Stimulated activated CD8-positive, alpha-beta memory T cell treated with anti-CD3 and anti-CD28 coated beads, Interleukin-12 subunit alpha, Interleukin-12 subunit beta, amount 100 ng/mL, for 24 hours (primary cell): ENCODE measurements around the gene ZNF407.

ENCODE experiments used
- DNase-seq: peaks from one replicate; pipeline ENCODE4 v3.0.0-alpha.2; 2020; ENCODE audit errors: extremely low read depth

The ZNF407 gene

DNA sequence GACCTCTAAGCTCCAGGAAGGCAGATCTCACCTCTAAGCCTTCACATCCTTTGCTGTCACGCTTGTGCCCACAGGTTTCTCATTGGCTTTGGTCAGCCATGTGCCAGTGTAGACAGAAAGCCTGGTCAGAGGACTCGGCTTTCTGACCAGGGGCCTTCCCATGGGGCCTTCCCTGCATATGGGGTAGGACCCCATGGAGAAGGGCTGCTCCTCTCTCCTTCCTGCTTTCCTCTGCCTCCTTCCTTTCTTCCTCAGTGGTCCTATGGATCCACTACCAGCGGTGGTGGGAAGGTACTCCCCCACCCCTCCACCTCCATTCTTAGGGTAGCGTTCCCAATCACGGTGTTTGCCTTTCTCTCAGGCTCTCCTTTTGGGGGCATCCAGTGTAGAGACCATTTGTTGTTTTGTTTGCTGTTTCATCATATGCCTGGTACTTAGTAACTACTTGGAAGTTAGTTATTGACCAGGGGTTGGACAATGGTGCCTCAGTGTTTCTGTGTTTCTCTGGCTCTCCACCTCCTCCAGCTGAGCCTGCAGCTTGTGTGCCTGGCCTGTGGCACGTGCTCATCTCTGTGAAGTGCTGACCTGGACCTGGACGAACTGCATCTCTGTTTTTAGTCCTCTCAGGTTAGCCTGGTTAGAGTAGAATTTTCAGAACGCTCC is 71.6 kb downstream of the ZNF407 start:
- no peak for DNase-seq

DNA sequence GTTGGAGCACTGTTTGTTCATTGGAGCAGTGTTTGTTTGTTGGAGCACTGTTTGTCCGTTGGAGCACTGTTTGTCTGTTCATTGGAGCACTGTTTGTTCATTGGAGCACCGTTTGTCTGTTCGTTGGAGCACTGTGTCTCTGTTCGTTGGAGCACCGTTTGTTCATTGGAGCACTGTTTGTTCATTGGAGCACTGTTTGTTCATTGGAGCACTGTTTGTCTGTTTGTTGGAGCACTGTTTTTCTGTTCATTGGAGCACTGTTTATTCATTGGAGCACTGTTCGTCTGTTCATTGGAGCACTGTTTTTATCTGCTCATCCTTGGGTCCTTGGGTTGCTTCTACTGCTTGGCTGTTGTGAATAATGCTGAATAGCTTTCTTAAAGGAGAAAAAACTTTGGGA is 74.7 kb downstream of the ZNF407 start:
- no peak for DNase-seq

DNA sequence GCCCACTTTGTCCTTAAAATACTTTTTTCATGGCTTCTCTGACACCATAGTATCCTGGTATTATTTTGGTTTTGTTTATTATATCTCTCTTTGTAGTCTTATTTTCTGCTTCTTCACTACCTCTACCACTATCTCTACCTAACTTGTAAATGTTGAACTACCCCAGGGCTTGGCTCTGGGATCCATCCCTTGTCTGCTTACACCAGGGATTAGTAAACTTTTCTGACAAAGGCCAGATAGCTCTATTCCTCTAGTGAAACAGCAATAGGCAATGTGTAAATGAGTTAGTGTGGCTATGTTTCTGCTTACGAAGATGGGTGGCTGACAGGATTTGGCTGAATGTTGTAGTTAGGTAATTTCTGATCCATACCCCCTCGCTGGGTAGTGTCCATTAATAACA is 76.8 kb downstream of the ZNF407 start:
- no peak for DNase-seq

DNA sequence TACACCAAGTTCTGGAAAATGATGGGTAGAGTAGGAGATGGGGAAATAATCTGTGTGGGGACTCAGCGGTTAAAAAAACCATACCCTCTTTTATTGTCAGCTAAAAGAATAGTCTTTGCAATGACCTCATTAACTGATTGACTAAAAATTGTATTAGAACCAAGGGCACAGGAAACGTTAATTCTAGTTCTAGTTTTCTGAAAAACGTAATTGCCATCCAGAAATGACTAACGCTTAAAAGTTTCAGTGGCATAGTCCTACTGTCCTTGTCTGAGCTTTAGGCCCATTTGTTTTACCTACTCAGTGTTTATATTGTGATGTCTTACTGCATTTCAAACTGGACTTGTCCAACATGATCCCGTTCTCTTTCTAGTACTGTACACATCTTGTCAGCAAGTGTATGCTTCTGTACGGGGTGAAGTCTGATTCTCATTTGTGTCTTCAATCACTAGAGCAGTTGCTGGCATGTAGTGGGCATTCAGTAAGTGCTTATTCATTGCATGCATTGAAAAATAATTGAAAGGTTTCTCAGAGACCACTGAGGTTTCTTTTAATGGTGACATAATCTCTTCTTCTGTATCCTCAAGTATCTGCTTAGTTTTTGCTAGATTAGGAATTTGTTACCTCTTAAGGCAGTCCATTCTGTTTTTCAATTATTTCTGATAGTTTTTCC is 81.5 kb downstream of the ZNF407 start:
- no peak for DNase-seq

DNA sequence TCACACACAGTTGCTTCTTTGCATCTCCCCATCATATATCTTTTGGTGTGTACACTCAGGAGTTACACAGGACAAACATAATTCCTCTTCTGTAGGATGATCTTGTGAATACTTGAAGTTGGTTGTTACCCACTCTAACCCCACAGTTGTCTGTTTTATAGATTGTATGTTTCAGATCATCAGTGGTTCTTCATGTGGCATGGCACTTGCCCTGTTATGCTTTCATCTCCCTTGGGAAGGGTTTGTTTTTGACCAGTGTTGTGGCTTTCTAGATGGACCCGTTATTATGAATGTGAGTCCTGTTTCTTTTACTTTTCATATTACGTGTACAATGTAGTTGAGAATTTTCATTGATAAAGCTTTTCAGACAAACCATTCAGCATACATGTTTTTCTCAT is 82.0 kb downstream of the ZNF407 start:
- no peak for DNase-seq

DNA sequence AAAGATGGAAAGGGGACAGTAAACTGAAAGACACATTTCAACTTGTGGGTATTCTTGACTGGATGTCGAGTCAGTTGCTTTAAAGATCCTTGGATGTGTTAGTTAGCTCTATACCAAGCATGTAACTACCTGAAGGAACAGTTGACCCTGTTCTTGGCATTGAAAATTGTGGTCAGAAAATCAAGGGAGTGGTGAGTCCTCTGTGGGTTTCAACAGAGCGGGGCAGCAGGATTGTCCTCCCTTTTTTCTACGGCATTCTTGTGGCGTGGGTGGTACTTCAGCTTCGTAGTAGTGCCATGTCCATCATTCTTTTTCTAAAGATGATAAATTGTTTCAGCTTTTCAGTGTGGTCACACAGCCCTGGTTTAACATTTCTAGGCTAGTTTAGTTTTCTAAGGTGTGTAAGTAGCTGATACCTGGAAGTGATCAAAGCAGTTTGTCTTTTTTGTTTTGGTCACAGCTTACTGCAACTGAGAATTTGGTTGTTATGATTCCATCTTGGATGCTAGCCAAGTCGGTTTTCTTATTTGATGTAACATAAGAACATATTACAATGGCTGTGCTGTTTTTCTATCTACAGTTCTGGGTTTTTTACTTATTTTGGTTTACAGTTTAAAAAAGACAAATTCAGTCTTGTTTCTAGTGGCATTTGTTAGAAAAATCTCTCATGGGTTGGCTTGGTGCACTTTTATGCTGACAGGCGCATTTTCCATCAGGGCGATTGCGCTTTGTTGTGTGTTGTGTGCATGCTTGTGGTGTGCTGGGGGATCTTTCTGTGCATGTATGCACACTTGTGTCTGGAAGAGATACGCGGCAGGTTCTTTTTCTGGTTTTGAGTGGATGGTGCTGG is 84.7 kb downstream of the ZNF407 start:
- no peak for DNase-seq

DNA sequence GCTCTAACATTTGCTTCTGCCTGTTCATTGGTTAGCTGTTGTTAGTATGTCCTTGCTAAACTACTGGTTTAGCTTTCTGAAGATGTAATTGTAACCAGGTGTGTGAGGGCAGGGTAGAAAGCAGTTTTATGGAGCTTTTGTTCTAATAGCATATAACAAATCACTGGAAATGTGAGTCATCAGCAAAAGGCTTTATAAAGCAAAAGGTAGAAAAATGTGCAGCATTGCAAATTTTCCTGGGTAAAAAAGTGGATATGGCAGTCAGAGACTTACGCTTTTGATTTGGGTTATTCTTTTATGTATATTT is 85.3 kb downstream of the ZNF407 start:
- no peak for DNase-seq

DNA sequence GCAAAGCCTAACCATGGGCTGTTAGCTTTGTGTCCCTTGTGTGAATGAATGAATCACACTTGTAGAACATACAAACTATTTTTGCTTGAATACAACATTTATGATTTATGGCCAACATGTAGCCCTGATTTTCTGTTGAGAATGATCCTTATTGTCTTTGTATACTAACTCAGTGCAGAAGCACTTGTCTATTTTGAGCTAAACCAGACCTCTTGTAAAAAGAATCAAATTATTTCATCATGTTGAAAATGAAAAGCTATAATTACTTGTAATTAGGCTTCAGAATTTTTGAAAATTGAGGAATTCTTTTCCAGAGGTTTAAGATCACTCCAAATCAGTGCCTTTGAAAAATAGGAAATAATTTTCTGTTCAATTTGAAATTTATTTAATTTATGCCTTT is 85.9 kb downstream of the ZNF407 start:
- no peak for DNase-seq

DNA sequence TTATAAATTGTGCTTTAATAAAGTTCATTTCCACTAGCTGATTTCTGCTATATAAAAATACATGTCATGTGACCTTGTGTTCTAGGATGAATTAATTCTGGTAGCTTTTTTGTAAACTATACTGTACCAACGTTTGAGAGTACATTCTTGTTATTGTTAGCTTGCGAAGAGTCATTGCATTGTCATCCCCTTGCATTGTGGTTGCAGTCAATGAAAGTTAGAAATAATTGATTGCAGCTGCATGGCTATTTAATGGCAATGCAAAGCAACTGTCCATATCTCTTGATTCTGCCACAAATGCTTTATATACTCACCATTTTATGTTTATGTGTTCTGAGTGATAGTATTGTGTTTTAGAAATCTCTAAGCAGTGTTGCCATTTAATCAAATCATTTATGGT is 91.6 kb downstream of the ZNF407 start:
- DNase-seq, result no peak

DNA sequence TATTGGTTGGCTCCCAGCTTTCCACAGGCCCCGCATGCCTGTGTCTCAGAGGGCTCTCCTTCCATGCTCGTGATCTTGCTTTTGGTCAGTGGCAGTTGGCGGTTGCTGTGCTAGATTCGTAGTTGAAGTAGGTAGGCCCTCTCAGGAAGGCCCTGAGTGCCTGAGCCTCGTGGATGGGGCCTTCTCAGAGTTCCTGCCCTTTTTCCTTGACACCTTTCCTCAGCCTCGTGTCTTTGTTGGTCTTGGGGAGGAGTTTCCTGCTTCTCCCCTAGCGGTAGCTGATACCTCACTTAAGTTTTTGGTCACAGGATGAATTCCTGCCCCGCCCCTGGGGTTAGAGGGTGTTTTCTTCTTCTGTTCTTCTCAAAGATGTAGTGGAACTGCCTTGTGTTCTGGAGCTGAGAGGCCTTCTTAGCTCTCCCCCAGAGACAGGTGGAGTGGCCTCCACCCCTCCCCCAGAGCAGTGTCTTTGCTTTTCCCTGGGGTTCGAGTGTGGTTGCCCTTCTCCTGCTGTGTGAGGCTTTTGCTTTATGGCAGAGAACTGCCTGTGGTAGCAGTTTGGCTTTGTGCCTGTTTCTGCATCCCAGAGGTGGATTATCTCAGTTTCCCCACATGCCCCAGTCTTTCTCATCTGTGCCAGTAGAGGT is 94.8 kb downstream of the ZNF407 start:
- no peak for DNase-seq

DNA sequence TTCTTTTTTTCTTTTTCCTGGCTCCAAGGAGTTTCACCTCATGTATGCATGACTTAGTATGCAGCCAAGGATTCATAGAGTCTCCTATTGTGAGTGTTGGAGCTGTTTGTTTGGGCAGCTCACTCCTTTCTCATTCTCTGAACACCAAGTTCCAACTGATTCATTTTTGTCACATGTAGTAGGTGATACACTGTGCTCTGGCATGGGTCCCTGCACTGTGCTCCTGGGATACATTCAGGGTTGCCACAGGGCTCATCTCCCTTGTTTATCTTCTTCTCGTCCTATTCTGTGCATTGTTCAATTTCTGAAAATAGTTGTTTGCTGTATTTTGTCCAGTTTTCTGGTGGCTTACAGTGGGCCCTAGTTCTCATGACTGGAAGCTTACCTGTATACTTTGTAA is 96.8 kb downstream of the ZNF407 start:
- DNase-seq, result no peak

DNA sequence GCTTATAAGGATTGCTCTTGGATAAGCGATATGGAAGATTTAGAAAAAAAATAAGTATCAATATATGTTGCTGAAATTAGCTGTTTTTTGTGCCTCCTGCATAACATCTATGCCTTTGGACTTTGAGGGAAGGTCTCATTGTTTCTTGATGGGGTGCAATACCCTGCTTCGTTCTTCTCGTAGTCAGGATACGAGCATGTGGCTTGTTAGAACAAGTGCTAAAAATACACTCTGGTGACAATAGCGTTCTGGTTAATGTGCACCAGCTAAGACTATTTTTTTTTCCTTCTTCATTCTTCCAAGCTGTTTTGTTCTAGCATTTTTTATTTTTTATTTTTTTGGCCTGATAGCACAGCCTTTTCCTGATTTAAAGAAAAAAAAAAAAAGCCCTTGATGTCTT is 97.5 kb downstream of the ZNF407 start:
- DNase-seq, result no peak

DNA sequence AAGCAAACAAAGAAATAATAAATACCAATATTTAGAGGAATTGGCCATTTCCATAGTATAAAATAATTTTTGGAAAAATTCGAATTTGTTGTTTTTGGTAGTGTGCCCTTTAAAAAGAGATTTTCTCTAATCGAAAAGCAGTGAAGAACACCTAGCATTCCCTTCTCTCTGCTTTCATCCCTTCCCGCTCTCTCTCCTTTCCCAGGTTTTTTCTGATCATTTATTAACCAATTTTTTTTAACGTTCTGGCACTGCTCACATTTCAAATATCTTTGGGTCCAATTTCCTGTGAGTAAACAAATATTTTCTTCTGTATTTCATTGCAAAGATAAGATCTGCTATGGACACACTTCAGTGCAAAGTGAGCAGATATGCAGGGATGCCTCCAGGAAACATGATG is 101.2 kb downstream of the ZNF407 start:
- no peak for DNase-seq

DNA sequence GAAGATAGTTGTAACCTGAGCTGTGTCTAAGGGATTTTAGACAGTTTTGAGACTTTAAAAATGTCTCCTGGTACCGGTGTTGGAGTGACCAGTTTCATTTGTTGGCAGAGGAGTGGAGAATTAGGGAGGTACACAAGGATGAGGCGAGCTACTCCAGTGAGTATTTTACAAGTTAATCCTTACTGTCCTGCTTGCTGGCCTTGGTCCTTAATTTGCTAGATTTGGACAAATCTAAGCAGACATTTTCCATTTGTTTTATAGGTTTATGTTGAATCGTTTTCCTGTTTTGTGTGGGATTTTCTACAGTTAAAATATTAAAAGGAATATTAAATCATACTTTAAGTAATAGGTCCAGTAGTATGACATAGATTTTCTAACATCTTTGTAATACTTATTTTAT is 101.8 kb downstream of the ZNF407 start:
- DNase-seq, result no peak

DNA sequence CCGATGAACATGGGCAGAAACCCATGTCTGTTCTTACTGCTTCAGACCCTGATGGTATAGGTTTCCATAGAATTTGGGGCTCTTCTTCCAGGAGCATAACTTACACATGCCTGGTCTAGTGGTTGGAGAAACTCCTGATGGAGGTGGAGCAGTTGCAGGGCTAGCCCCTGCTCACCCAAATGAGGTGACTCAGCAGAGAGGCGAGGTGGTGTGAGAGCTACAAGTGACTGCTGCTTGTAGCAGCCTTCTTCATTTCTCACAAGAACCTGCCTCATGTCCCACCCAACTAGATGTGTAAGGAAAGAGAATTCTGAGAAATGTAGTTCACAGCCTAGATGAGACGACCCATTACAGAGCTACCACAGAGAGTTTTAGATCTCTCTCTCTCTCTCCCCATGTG is 105.3 kb downstream of the ZNF407 start:
- DNase-seq, result no peak

DNA sequence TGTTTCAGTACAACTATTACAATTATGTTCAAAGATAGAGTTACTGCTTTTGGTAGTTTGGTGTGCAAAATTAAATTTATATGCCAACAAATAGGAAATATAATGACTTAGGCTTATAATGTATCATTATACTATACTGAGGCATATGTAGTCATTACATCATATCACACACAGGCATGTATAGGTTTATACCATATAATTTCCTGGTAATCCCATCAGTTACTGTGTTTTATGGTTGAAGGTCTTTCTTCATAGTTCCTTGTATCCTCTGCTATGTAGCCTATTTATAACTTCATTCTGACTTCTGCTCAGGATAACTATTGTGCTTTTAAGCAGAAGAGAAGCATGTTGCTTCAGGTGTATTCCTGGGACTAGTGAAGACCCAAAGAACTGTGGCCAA is 110.5 kb downstream of the ZNF407 start:
- DNase-seq, result no peak

DNA sequence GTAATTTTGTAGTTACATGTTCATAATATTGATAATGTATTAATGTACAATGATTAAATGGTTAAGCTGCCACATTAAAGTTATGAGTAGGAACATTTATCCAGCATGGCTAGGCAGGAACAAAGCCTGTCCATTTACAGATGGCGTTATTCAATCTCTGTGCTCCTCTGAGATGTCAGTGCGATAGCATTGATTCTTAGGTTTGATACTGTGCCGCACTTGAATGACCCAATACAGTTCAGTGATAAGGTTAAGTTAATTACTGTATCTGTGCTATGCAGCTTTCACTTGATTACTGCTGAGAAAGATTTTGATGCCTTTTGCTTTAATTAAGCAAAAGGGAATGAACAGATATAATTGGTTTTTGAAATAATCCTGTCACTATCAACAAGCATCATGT is 111.8 kb downstream of the ZNF407 start:
- no peak for DNase-seq

DNA sequence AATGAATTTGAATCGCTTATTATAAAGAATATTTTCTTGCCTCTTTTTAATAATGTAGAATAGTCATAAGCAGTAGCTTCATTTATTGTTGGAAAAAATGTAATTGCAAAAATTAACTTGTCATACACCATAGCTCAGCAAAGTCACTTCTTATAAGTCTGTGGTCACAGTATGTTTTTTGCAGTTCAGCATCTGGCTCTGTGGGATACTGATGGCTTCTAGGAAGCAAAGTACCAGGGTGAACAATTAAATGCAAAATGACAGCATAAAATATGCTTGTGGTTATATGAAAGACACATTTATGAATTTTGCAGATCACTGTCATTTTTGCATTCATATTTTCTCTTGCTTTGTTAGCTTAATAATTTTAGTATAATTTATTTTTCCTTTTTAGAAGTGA is 116.5 kb downstream of the ZNF407 start:
- DNase-seq, result no peak

DNA sequence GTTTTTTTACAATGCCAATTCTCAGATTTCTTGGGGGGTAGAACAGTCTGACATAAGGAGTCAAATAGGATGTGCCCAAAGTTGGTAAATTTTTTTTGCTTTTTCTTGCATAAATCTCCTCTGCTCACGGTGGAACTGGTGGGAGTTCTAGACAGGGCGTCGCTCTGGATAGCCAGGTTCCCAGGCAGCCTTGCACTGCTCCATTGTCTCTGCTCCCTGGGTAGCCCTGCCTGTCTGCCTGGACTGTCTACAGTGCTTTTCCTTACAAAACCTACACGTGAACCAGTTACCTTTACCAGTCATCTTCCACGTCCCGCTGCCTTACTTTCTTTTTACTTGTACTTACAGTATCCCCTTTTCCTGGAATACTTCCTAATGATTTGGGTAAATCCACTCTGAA is 117.1 kb downstream of the ZNF407 start:
- no peak for DNase-seq

DNA sequence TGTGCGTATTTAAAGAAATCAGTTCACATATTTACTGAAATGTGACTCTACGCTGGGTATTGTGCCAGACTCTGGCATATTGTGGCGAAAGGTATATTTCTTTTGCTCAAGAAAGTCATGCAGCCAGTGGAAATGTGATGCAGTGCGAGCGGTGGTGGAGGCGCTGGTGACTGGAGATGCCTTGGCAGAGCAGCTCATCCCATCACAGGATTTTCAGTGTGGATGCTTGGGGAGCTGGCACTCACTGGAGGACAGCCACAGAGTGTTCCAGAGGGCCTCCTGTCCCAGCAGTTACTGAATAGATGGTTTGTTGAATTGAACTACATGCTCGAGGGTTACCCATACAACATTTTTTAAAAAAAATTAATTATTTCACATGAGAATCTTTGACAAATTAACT is 117.6 kb downstream of the ZNF407 start:
- no peak for DNase-seq

DNA sequence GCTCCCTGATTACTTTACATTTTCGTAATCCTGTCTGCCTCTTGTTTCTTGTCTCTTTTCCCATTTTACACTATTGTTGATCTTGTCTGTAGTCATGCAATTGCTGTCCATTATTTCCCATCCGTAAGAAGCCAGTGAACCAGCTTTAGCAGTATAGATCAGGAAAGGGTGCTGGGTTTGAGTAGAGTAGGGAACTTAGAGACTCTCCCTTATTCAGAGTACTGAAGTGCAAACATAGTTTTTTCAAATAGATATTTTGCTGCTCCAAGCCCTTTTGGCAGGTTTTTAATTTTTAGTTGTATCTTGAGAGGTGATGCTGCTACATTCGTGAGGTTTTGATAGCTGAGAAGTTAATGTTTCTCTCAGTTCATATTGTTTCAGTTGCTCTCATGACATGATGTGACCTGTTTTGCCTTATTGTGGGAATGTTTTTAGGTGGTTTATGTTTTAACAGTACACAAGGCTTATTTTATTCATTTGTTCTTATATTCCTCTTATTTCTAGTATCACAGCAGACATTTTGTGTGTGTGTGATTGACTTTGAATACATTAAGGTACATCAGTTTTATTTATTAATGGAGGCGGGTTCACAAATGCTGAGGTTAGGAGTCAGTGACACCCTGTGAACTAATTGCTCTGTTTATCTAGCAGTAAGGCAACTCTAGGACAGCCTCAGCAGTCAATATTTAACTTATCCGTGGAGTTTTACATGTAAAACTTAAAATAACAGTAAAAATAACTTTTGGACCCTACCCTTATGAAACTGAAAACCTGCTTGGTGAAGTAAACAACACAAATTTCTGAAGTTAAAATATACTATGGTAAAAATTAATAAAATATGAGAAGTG is 118.4 kb downstream of the ZNF407 start:
- no peak for DNase-seq

DNA sequence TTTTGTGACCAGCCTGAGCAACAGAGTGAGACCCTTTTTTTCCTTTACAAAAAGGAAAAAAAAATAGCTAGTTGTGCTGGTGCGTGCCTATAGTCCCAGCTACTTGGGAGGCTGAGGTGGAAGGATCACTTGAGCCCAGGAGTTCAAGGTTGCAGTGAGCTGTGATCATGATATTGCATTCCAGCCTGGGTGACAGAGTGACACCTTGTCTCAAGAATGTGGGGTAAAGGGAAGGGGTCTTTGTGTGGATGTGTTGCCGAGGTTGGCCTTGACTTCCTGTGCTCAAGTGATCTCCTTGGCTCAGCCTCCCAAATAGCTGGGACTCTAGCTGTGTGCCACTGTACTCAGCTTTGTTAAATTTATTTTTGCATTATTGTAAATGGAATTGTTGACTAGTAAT is 120.6 kb downstream of the ZNF407 start:
- no peak for DNase-seq
